Measurements from ENCODE around the gene SPNS3. TPM values are rescaled to one million over a fixed set of nuclear protein-coding genes. Genes with fewer than 3 reads are reported as not detected.

SPNS3 gene
- total and polyA plus RNA-seq, 10 of the 15 experiments (the other 5 are each of a cell fraction or from before 2014, with no cell fraction given) = 0.16 to 2.6 (median 0.97) TPM

GRCh38 chr17:4427505-4427904 is 6.2 kb upstream of the SPNS3 start:
- Histone ChIP-seq H3K4me1 (ENCODE audit: control insufficient read depth, insufficient read depth, low read length) (peaks cover 4% of the 10 kb centered on the region), H3K9me3 (replicated peaks; ENCODE audit: control insufficient read depth, insufficient read depth, low read length) (no peaks in the 10 kb centered on the region), H3K79me2 (ENCODE audit: control insufficient read depth, insufficient read depth, low read length) (no peaks in the 10 kb centered on the region), H3K27ac (ENCODE audit: control insufficient read depth, insufficient read depth) (no peak overlapping the region), H3K36me3 (ENCODE audit: control insufficient read depth in 2 of 2, insufficient read depth in 2 of 2, low read length in 1 of 2) (no peaks in the 10 kb centered on the region), H3K9ac (ENCODE audit: control insufficient read depth, insufficient read depth, low read length) (no peak overlapping the region), H4K20me1 (ENCODE audit: control insufficient read depth, insufficient read depth) (no peaks in the 10 kb centered on the region), H3K4me2 (ENCODE audit: control insufficient read depth, insufficient read depth) (no peak overlapping the region), H3K4me3 (no peak overlapping the region), H2AFZ (ENCODE audit: control insufficient read depth, low read depth, low read length) (no peak overlapping the region), H3K27me3 (replicated peaks in 1 of 2; ENCODE audit: control insufficient read depth in 2 of 2, insufficient read depth in 2 of 2, low read length in 1 of 2) (no peaks in the 10 kb centered on the region)
- TF ChIP-seq MTA2 (IDR thresholded peaks at IDR 0.05; ENCODE audit: low read depth) = no peak
- peak in 1 of 2 experiments; percentile 52; a peak in 2 of 4 replicates for TF ChIP-seq BHLHE40 (IDR thresholded peaks at IDR 0.05; ENCODE audit: borderline replicate concordance in 1 of 2, low read depth in 2 of 2, low read length in 1 of 2)
- WGBS (ENCODE audit: insufficient coverage, insufficient replicate concordance, low lambda C conversion rate, missing lambda C conversion rate) = 29% methylated on average over 11 of the region's 11 CpGs
- ChIA-PET CTCF (interaction anchor here (1.2 to 1.4 kb wide), 2 partner anchors 8 to 139 kb away, joined by 3 to 5 read pairs; no protein-coding TSS in a partner anchor), RAD21 (ENCODE audit: unreplicated experiment) (no interaction called here), SMC1A (ENCODE audit: uncharacterized antibody, unreplicated experiment) (interaction anchor here (1.6 kb wide), 1 partner anchor 139 kb away, joined by 4 read pairs; no protein-coding TSS in a partner anchor), POLR2A (no interaction called here)
- in situ Hi-C loops (cut with MboI) = no loop called here
- ATAC-seq (no peak), DNase-seq (ENCODE audit: low read depth, low spot score) (no peak), FAIRE-seq (no peak)
- intact Hi-C loops (cut with micrococcal nuclease; ENCODE audit: unreplicated experiment) = loop anchor here (10.0 kb wide), 3 partner anchors 97 to 457 kb away; partner anchors contain the start of gene GGT6
- no TSS peak for BruUV-seq (replicated peaks)

DNA sequence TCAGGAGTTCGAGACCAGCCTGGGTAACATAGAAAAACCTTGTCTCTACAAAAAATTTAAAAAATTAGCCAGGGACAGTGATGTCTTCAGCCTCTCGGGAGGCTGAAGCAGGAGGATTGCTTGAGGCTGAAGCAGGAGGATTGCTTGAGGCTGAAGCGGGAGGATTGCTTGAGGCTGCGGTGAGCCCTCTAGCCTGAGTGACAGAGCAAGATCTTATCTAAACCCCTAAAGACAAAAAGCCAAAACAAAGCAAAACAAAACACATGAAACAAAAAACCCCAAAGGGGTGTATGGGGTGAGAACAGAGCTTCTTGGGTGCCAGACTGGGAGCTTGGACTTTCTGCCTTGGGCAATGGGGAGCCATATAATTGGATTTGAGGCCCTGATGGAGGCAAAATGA is 2.6 kb downstream of the SPNS3 start:
- no peak for FAIRE-seq
- Histone ChIP-seq H3K79me2 (ENCODE audit: control insufficient read depth, insufficient read depth, low read length) (no peaks in the 10 kb centered on the region), H3K27me3 (replicated peaks in 1 of 2; ENCODE audit: control insufficient read depth in 2 of 2, insufficient read depth in 2 of 2, low read length in 1 of 2) (no peaks in the 10 kb centered on the region; a peak in 1 of 4 replicates), H3K36me3 (ENCODE audit: control insufficient read depth in 2 of 2, insufficient read depth in 2 of 2, low read length in 1 of 2) (no peaks in the 10 kb centered on the region), H2AFZ (ENCODE audit: control insufficient read depth, low read depth, low read length) (no peak overlapping the region), H3K9me3 (replicated peaks; ENCODE audit: control insufficient read depth, insufficient read depth, low read length) (no peaks in the 10 kb centered on the region), H3K4me3 (no peak overlapping the region), H3K4me1 (ENCODE audit: control insufficient read depth, insufficient read depth, low read length) (peaks cover 12% of the 10 kb centered on the region), H3K27ac (ENCODE audit: control insufficient read depth, insufficient read depth) (no peak overlapping the region), H3K9ac (ENCODE audit: control insufficient read depth, insufficient read depth, low read length) (no peak overlapping the region), H3K4me2 (ENCODE audit: control insufficient read depth, insufficient read depth) (no peak overlapping the region), H4K20me1 (ENCODE audit: control insufficient read depth, insufficient read depth) (no peaks in the 10 kb centered on the region)
- ChIA-PET POLR2A (no interaction called here), RAD21 (ENCODE audit: unreplicated experiment) (interaction anchor here (1.0 kb wide), 1 partner anchor 16 kb away, joined by 3 read pairs; no protein-coding TSS in a partner anchor), SMC1A (ENCODE audit: uncharacterized antibody, unreplicated experiment) (interaction anchor here (1.5 kb wide), 1 partner anchor 189 kb away, joined by 3 read pairs; no protein-coding TSS in a partner anchor), CTCF (interaction anchor here (1.0 to 2.2 kb wide), 2 partner anchors 16 to 467 kb away, joined by 3 to 11 read pairs; partner anchors contain the start of gene CHRNE)
- in situ Hi-C loops (cut with MboI) (no loop called here), intact Hi-C loops (cut with micrococcal nuclease; ENCODE audit: unreplicated experiment) (no loop called here)
- BruUV-seq (replicated peaks) = no TSS peak
- TF ChIP-seq PBX3 (IDR thresholded peaks at IDR 0.05; ENCODE audit: insufficient replicate concordance, low read depth, low read length) (no peak), ATF2 (IDR thresholded peaks at IDR 0.05; ENCODE audit: low read length) (no peak), NFIC (IDR thresholded peaks at IDR 0.05; ENCODE audit: low read depth, low read length) (no peak), TARDBP (IDR thresholded peaks at IDR 0.05; ENCODE audit: borderline replicate concordance) (no peak), KDM1A (IDR thresholded peaks at IDR 0.05; ENCODE audit: borderline replicate concordance) (no peak), JUNB (IDR thresholded peaks at IDR 0.05) (no peak)
- TF ChIP-seq, protein P1, sequence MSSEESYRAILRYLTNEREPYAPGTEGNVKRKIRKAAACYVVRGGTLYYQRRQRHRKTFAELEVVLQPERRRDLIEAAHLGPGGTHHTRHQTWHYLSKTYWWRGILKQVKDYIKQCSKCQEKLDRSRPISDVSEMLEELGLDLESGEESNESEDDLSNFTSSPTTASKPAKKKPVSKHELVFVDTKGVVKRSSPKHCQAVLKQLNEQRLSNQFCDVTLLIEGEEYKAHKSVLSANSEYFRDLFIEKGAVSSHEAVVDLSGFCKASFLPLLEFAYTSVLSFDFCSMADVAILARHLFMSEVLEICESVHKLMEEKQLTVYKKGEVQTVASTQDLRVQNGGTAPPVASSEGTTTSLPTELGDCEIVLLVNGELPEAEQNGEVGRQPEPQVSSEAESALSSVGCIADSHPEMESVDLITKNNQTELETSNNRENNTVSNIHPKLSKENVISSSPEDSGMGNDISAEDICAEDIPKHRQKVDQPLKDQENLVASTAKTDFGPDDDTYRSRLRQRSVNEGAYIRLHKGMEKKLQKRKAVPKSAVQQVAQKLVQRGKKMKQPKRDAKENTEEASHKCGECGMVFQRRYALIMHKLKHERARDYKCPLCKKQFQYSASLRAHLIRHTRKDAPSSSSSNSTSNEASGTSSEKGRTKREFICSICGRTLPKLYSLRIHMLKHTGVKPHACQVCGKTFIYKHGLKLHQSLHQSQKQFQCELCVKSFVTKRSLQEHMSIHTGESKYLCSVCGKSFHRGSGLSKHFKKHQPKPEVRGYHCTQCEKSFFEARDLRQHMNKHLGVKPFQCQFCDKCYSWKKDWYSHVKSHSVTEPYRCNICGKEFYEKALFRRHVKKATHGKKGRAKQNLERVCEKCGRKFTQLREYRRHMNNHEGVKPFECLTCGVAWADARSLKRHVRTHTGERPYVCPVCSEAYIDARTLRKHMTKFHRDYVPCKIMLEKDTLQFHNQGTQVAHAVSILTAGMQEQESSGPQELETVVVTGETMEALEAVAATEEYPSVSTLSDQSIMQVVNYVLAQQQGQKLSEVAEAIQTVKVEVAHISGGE (CRISPR knock-in tag; IDR thresholded peaks at IDR 0.05) = no peak
- 61% methylated on average over 4 of the region's 4 CpGs for WGBS (ENCODE audit: insufficient coverage, insufficient replicate concordance, low lambda C conversion rate, missing lambda C conversion rate)
- no peak for DNase-seq (ENCODE audit: low read depth, low spot score)
- ATAC-seq = no peak
